PFSK-1 (cell line): ENCODE data around the gene DMWD.

Source experiments
- POLR2AphosphoS5 ChIP-seq: IDR thresholded peaks from 2 replicates; pipeline ENCODE4 v1.6.1; 2012; ENCODE audit warnings: low read depth, mild to moderate bottlenecking, control low read depth, low read length, moderate library complexity
- REST ChIP-seq, 2 experiments: IDR thresholded peaks; 2 replicates each; pipeline versions ENCODE4 v1.6.1 to v1.8.0; 2011 to 2012; ENCODE audit warnings: low read depth in 2 of 2, low read length in 2 of 2, control low read depth in 1 of 2, inconsistent platforms in 1 of 2, mild to moderate bottlenecking in 1 of 2, moderate library complexity in 1 of 2; ENCODE audit not compliant: insufficient read depth in 1 of 2
- TAF1 ChIP-seq: IDR thresholded peaks from 2 replicates; pipeline ENCODE4 v1.6.1; 2012; ENCODE audit warnings: low read length, control low read depth, borderline replicate concordance; ENCODE audit not compliant: insufficient read depth

DNA sequence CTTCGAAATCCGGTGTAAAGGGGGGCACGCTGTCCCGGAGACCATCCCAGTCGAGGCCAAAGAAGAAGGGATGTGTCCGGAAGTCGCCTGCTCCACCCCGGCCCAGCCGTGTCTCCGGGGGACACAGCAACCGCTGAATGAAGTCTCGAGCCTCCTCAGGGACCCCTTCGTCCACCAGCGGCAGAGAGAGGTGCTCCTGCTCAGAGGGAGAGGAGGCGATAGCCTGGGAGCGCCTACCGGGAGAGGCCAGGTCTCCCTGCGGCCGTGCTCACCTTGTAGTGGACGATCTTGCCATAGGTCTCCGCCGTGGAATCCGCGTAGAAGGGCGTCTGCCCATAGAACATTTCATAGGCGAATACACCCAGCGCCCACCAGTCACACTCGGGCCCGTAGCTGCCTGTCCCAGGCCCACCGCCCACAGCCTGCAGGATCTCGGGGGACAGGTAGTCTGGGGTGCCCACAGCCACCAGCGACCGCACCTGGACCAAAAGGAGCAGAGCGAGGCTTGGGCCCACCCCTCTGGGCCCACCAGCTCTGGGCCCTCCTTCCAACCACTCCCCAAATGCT, 15.2 kb downstream of the DMWD start:
- TF ChIP-seq POLR2AphosphoS5 (no peak), TAF1 (no peak), REST (IDR thresholded peaks at IDR 0.05; ENCODE audit: insufficient read depth in 1 of 2, low read depth in 2 of 2, low read length in 2 of 2) (no peak)
